K562 (cell line): ENCODE measurements around the gene PLXNB2. TPM values are rescaled to one million over a fixed set of nuclear protein-coding genes. Genes with fewer than 3 reads are reported as not detected.
A peak's percentile ranks its signal among the peaks of the same experiment; 100 is the strongest.

Experiments
- ATAC-seq: fragments of 200-7000 bp; cut with Tn5 transposase; 3 replicates; pipeline ENCODE4 v1.9.1; 2020; ENCODE audit warnings: moderate library complexity
- BruUV-seq: library from RNA; stranded (reverse); fragments of 400-500 nt; replicated peaks from 2 replicates; lab custom pipeline; 2021; lab: Mats Ljungman, UMichigan
- CTCF ChIA-PET: fragments of 300-600 bp; formaldehyde crosslinking; extraction: SDS; loops from one replicate; lab custom pipeline; 2021; ENCODE audit warnings: low intra/inter-chr PET ratio; lab: Yijun Ruan, JAX
- POLR2A ChIA-PET: fragments of 300-600, 350-650 bp; sonication (Branson Sonifier 250); formaldehyde crosslinking; extraction: SDS; loops from one replicate; lab custom pipeline; 2021; ENCODE audit warnings: antibody characterized with exemption, inconsistent platforms; lab: Yijun Ruan, JAX
- DNase-seq, 4 experiments: peaks; one replicate each; pipeline versions ENCODE4 v3.0.0 to v3.0.0-alpha.2; 2011 to 2018; ENCODE audit warnings: low spot score in 3 of 4, mixed read lengths in 3 of 4; ENCODE audit errors: extremely low read depth in 1 of 4
- FAIRE-seq: peaks from 2 replicates; lab custom pipeline; 2011; peaks lifted over from hg19 to GRCh38; lab: Jason Lieb, UNC
- H2AFZ ChIP-seq: 2 replicates; pipeline ENCODE4 v1.6.0; 2011; ENCODE audit warnings: low read depth, low read length, control low read depth, inconsistent platforms
- H3K27ac ChIP-seq: fragments of 200-600 bp; 3 replicates; pipeline ENCODE4 v1.8.0; 2011; ENCODE audit warnings: low read depth, mild to moderate bottlenecking, control low read depth, inconsistent platforms, low read length, moderate library complexity, mixed read lengths; ENCODE audit errors: extremely low read depth
- H3K27me3 ChIP-seq, 2 experiments: fragments of 300-600 bp in 1 of 2; 2 replicates in 1 of 2; 3 replicates in 1 of 2; pipeline versions ENCODE4 v1.6.0 to v1.8.0; 2011; ENCODE audit warnings: inconsistent platforms in 2 of 2, low read length in 2 of 2, mild to moderate bottlenecking in 1 of 2, mixed read lengths in 1 of 2, moderate library complexity in 1 of 2; ENCODE audit not compliant: control insufficient read depth in 2 of 2, insufficient read depth in 2 of 2
- H3K36me3 ChIP-seq: fragments of 300-600 bp; 3 replicates; pipeline ENCODE4 v1.8.0; 2011; ENCODE audit warnings: mild to moderate bottlenecking, low read length, inconsistent platforms; ENCODE audit not compliant: control insufficient read depth, insufficient read depth
- H3K4me1 ChIP-seq, 2 experiments: fragments of 200-600 bp in 1 of 2; replicated peaks in 1 of 2; 2 replicates in 1 of 2; 3 replicates in 1 of 2; pipeline versions ENCODE4 v1.5.1 to v1.8.0; 2011; ENCODE audit warnings: inconsistent platforms in 2 of 2, low read length in 2 of 2, mild to moderate bottlenecking in 1 of 2, mixed read lengths in 1 of 2, moderate library complexity in 1 of 2; ENCODE audit not compliant: control insufficient read depth in 2 of 2, insufficient read depth in 2 of 2
- H3K4me2 ChIP-seq: 2 replicates; pipeline ENCODE4 v1.6.1; 2011; ENCODE audit warnings: low read length, control low read depth, inconsistent platforms, mixed read lengths; ENCODE audit not compliant: insufficient read depth
- H3K4me3 ChIP-seq: fragments of 200-600 bp; sonication (generic), shearing (Covaris generic); 2 replicates; pipeline ENCODE4 v1.5.1; 2016; ENCODE audit warnings: control low read depth, inconsistent platforms
- H3K79me2 ChIP-seq: fragments of 200-600 bp; 3 replicates; pipeline ENCODE4 v1.8.0; 2011; ENCODE audit warnings: low read length, inconsistent platforms; ENCODE audit not compliant: control insufficient read depth, insufficient read depth
- H3K9ac ChIP-seq, 2 experiments: 2 replicates each; pipeline versions ENCODE4 v1.6.0 to v1.6.1; 2011; ENCODE audit warnings: low read depth in 2 of 2, low read length in 2 of 2, control low read depth in 1 of 2, inconsistent platforms in 1 of 2, mild to moderate bottlenecking in 1 of 2, mixed read lengths in 1 of 2; ENCODE audit not compliant: insufficient read depth in 1 of 2
- H3K9me1 ChIP-seq: one replicate; pipeline ENCODE4 v1.6.0; 2011; ENCODE audit warnings: inconsistent platforms, mild to moderate bottlenecking, low read length, moderate library complexity; ENCODE audit not compliant: control insufficient read depth, insufficient read depth
- H3K9me3 ChIP-seq: replicated peaks from 2 replicates; pipeline ENCODE4 v1.5.1; 2011; ENCODE audit warnings: low read depth, low read length, inconsistent platforms; ENCODE audit not compliant: control insufficient read depth, insufficient read depth
- H4K20me1 ChIP-seq: replicated peaks from 2 replicates; pipeline ENCODE4 v1.6.1; 2011; ENCODE audit warnings: low read length, inconsistent platforms, mixed read lengths; ENCODE audit not compliant: control insufficient read depth, insufficient read depth
- BMI1 ChIP-seq: fragments of 150-350 bp; IDR thresholded peaks from 2 replicates; pipeline ENCODE4 v1.6.1; 2014; ENCODE audit warnings: low read length
- CXXC5 ChIP-seq: fragments of 250-450 bp; sonication (Bioruptor Pico); IDR thresholded peaks from 2 replicates; pipeline ENCODE4 v1.8.0; 2022; ENCODE audit warnings: inconsistent platforms, mild to moderate bottlenecking, moderate library complexity
- E2F3 ChIP-seq: fragments of 250-450 bp; sonication (Bioruptor Pico); IDR thresholded peaks from 2 replicates; pipeline ENCODE4 v1.4.0; 2020; ENCODE audit warnings: mild to moderate bottlenecking
- GABPA ChIP-seq: fragments of 200-800 bp; sonication (Bioruptor generic); conservative IDR thresholded peaks from 2 replicates; pipeline ENCODE4 v1.6.1; 2016; ENCODE audit warnings: low read depth, missing genetic modification characterization, missing compliant biosample characterization
- MAZ ChIP-seq, 2 experiments: fragments of 450-650 bp in 1 of 2; sonication (generic) in 1 of 2; formaldehyde crosslinking; IDR thresholded peaks in 1 of 2; conservative IDR thresholded peaks in 1 of 2; 2 replicates each; pipeline versions ENCODE4 v1.4.0 to v1.5.0; 2020; ENCODE audit warnings: mild to moderate bottlenecking in 1 of 2, missing genetic modification reagents in 1 of 2
- NR4A1 ChIP-seq, 2 experiments: fragments of 250-450 bp in 1 of 2; fragments of 450-650 bp in 1 of 2; sonication (Bioruptor Pico) in 1 of 2; IDR thresholded peaks; 2 replicates each; pipeline versions ENCODE4 v1.4.0 to v1.6.1; 2016 to 2020; ENCODE audit warnings: mild to moderate bottlenecking in 2 of 2, missing compliant biosample characterization in 1 of 2, missing genetic modification characterization in 1 of 2, moderate library complexity in 1 of 2
- PHF8 ChIP-seq: fragments of 200-600 bp; sonication (generic); IDR thresholded peaks from 2 replicates; pipeline ENCODE4 v1.6.1; 2012; ENCODE audit warnings: mixed run types, mild to moderate bottlenecking, inconsistent platforms, low read length, moderate library complexity, borderline replicate concordance
- UBTF ChIP-seq, 2 experiments: IDR thresholded peaks; 2 replicates each; pipeline ENCODE4 v1.6.1; 2012; ENCODE audit warnings: improper control_type of control experiment in 2 of 2, low read depth in 2 of 2, low read length in 2 of 2, borderline replicate concordance in 1 of 2
- VEZF1 ChIP-seq: fragments of 200-800 bp; sonication (Bioruptor generic); IDR thresholded peaks from 2 replicates; pipeline ENCODE4 v1.6.1; 2017; ENCODE audit warnings: missing genetic modification characterization, missing compliant biosample characterization
- ZNF639 ChIP-seq, 2 experiments: fragments of 200-800 bp in 1 of 2; sonication (Bioruptor generic) in 1 of 2; sonication (generic) in 1 of 2; formaldehyde crosslinking in 1 of 2; IDR thresholded peaks in 1 of 2; conservative IDR thresholded peaks in 1 of 2; 2 replicates each; pipeline versions ENCODE4 v1.5.0 to v1.6.1; 2016 to 2020; ENCODE audit warnings: missing compliant biosample characterization in 1 of 2, missing genetic modification characterization in 1 of 2, missing genetic modification reagents in 1 of 2
- ZNF740 ChIP-seq, 3 experiments: fragments of 200-800 bp in 1 of 3; sonication (Bioruptor generic) in 1 of 3; sonication (generic) in 1 of 3; formaldehyde crosslinking in 1 of 3; IDR thresholded peaks; 2 replicates each; pipeline versions ENCODE4 v1.6.1 to v1.8.0; 2016 to 2022; ENCODE audit warnings: mild to moderate bottlenecking in 2 of 3, missing compliant biosample characterization in 2 of 3, missing genetic modification characterization in 2 of 3, missing genetic modification reagents in 1 of 3
- WGBS: fragments of 100-300 bp; shearing (Covaris generic); methylation state at CpG from one replicate; pipeline ENCODE4 v1.1.6; 2016; ENCODE audit warnings: low coverage, mixed read lengths; ENCODE audit not compliant: insufficient coverage; ENCODE audit errors: missing lambda C conversion rate; 5-methylcytosine and 5-hydroxymethylcytosine counted together
- in situ Hi-C: fragments of 300-500 bp; cut with MboI; formaldehyde crosslinking; loops from 4 replicates; pipeline ENCODE4 v1.15.0; 2018; ENCODE audit warnings: inconsistent platforms, mixed read lengths
- intact Hi-C: fragments of 100-400 bp; cut with micrococcal nuclease; formaldehyde crosslinking; loops from 2 replicates; pipeline ENCODE4 v1.14.2; 2022
- polyA plus RNA-seq, 8 experiments: library from polyadenylated mRNA; depleted of rRNA in 4 of 8; stranded (reverse) in 5 of 8; unstranded in 3 of 8; fragments of >200 nt; fragmentation: Nextera tagmentation in 2 of 8; fragmentation: Illumina TruSeq in 1 of 8; extraction: Ambion mirVana in 2 of 8; extraction: Trizol in 1 of 8; gene quantifications; 2 replicates each; pipeline versions ENCODE4 v1.2.1 to v1.2.3, GENCODE V29; 2011 to 2014; ENCODE audit warnings: inconsistent platforms in 1 of 8, missing spikeins in 1 of 8
- total RNA-seq, 7 experiments: library from RNA; depleted of rRNA in 6 of 7; stranded (reverse); fragments of >200 nt in 6 of 7; fragmentation: Illumina TruSeq in 2 of 7; extraction: Trizol in 2 of 7; gene quantifications; 2 replicates each; pipeline versions ENCODE4 v1.2.1 to v1.2.3, GENCODE V29; 2011 to 2021; ENCODE audit warnings: low replicate concordance in 1 of 7

The PLXNB2 gene
- total and polyA plus RNA-seq, 9 of the 15 experiments (the other 6 are each of a cell fraction or from before 2014, with no cell fraction given) = 0.15 to 45.1 (median 13.6) TPM

- Histone ChIP-seq H3K4me3 (peak within 1 kb of the TSS; percentile 49), H3K36me3 (peaks cover 2% of the 10 kb centered on the region; the same call in 1 of the 3 replicates), H4K20me1 (no peaks in the 10 kb centered on the region), H3K27me3 (no peaks in the 10 kb centered on the region), H3K9ac (peak within 1 kb of the TSS; percentile 49 to 90; a peak in 3 of 4 replicates), H3K9me3 (no peaks in the 10 kb centered on the region), H2AFZ (no peak within 1 kb of the TSS), H3K4me2 (peak within 1 kb of the TSS; percentile 58), H3K4me1 (peaks cover 7 to 77% of the 10 kb centered on the region in 2 experiments; a peak in 4 of 5 replicates), H3K79me2 (no peaks in the 10 kb centered on the region; the same call in 2 of the 3 replicates), H3K27ac (peak within 1 kb of the TSS; percentile 56; the same call in 2 of the 3 replicates), H3K9me1 (no peaks in the 10 kb centered on the region)
- intact Hi-C loops (loop anchor here (5.0 kb wide), 1 partner anchor 57 kb away; the partner anchor contains the start of gene DENND6B), in situ Hi-C loops (loop anchor here (5.0 kb wide), 1 partner anchor 57 kb away; the partner anchor contains the start of gene DENND6B)
- DNase-seq = peak; percentile 68 to 73 (median 71)
- no TSS peak for BruUV-seq
- 0% methylated on average over 17 of the region's 92 CpGs for WGBS
- peak; percentile 59 for ATAC-seq
- CTCF ChIA-PET = no interaction called here
- FAIRE-seq = no peak
- POLR2A ChIA-PET = no interaction called here
- TF ChIP-seq UBTF (IDR thresholded peaks at IDR 0.05; ENCODE audit: borderline replicate concordance in 1 of 2, low read depth in 2 of 2, low read length in 2 of 2) (0 out of 4 replicates have a peak, but pooled peaks of 1 of the 2 experiments have one; percentile 12), NR4A1 (CRISPR knock-in tag; IDR thresholded peaks at IDR 0.05) (no peak), NR4A1 (tag; IDR thresholded peaks at IDR 0.05) (no peak), ZNF639 (CRISPR knock-in tag; conservative IDR thresholded peaks at IDR 0.05 in 1 of 2, IDR thresholded peaks at IDR 0.05 in 1 of 2) (peak in 1 of 2 experiments; percentile 77; a peak in 1 of 4 replicates), BMI1 (no peak), E2F3 (no peak), ZNF740 (CRISPR knock-in tag; IDR thresholded peaks at IDR 0.05) (peak; percentile 66), ZNF740 (tag; IDR thresholded peaks at IDR 0.05) (peak in 1 of 2 experiments; percentile 64; a peak in 2 of 4 replicates), VEZF1 (CRISPR knock-in tag) (peak; percentile 73), CXXC5 (CRISPR knock-in tag) (0 out of 2 replicates have a peak, but pooled peaks have one; percentile 13), PHF8 (peak; percentile 34; the same call in 1 of the 2 replicates), GABPA (peak; percentile 70), MAZ (CRISPR knock-in tag; conservative IDR thresholded peaks at IDR 0.05 in 1 of 2, IDR thresholded peaks at IDR 0.05 in 1 of 2) (peak in 1 of 2 experiments; percentile 27; a peak in 1 of 4 replicates)
Measured at GRCh38 chr22:50269970-50270665, 37.3 kb downstream of the PLXNB2 start, which contains the start of gene MAPK11. Gene MAPK11, minus strand, starts transcription at chr22:50270380. Its CDS starts 88 bp downstream, at chr22:50270292.
